ENCODE measurements around the gene IL2RG.

- TF ChIP-seq CTCF (IDR thresholded peaks at IDR 0.05) = no peak
- TF ChIP-seq POLR2A (IDR thresholded peaks at IDR 0.05) = no peak
- TF ChIP-seq POLR2AphosphoS5 (IDR thresholded peaks at IDR 0.05) = no peak
- TF ChIP-seq EP300 (IDR thresholded peaks at IDR 0.05) = no peak
Measured at GRCh38 chrX:71106427-71106826, 5.0 kb downstream of the IL2RG start, which contains the start of gene CXorf65.

Measured in sigmoid colon (tissue), 4 donors.